SK-N-SH treated with all-trans-retinoic acid at 6 μM for 48 hours (cell line): Measurements from ENCODE around the gene FRMD8.

Experiments used
- ARNTL ChIP-seq: fragments of 450-650 bp; formaldehyde crosslinking; IDR thresholded peaks from 2 replicates; pipeline ENCODE4 v1.5.0; 2020; ENCODE audit warnings: low read depth, mild to moderate bottlenecking, moderate library complexity, borderline replicate concordance
- CSDC2 ChIP-seq: fragments of 250-450 bp; sonication (Bioruptor Pico); IDR thresholded peaks from 2 replicates; pipeline ENCODE4 v1.5.0; 2020; ENCODE audit warnings: mild to moderate bottlenecking, moderate library complexity
- RARB ChIP-seq: fragments of 250-450 bp; sonication (Bioruptor Pico); IDR thresholded peaks from 2 replicates; pipeline ENCODE4 v1.8.0; 2021; ENCODE audit warnings: mild to moderate bottlenecking, moderate library complexity
- ZC3H10 ChIP-seq: fragments of 250-450 bp; sonication (Bioruptor Pico); IDR thresholded peaks from 2 replicates; pipeline ENCODE4 v1.5.1; 2021; ENCODE audit warnings: mild to moderate bottlenecking, moderate library complexity
- ZFP30 ChIP-seq: fragments of 450-650 bp; formaldehyde crosslinking; IDR thresholded peaks from 2 replicates; pipeline ENCODE4 v1.5.0; 2022; ENCODE audit warnings: mild to moderate bottlenecking, moderate library complexity
- ZNF70 ChIP-seq: fragments of 450-650 bp; formaldehyde crosslinking; IDR thresholded peaks from 2 replicates; pipeline ENCODE4 v1.5.0; 2020; ENCODE audit warnings: mild to moderate bottlenecking, moderate library complexity

DNA sequence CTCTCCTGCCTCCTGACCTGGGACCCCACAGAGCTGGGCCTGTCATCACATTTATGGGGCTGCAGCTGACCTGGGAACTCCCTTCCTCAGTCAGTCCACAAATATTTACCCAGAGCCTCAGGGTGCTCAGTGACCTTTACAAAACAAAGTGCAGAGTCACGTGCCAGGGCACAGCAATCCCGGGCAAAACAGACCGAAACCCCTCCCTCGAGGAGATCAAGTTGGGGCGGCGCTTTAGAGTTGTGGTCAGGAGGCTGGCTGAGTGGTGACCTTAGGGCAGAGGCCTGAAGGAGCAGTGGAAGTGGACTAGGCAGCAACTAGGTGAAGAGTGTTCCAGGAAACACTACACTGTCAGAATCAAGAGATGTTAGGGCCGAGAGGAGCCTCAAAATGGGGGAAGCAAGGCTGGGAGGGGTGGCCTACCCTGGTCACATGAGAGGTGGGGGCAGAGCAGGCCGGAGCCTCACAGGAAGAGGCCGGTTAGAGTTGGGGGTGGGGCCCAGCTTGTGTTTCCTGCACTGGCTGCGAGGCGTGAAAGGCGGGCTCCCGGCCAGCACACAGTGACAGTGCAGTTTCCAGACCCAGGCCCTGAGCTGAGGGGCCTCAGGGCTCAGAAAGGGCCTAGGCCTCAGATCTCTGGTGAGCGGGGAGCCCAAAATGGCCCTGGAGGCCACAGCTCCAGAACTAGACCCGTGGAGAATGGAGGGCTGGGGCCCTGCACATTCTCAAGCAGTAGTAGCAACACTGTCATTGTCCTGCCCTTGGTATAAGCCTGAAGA, 32.4 kb downstream of the FRMD8 start:
- TF ChIP-seq ZNF70 (CRISPR knock-in tag) (no peak), CSDC2 (CRISPR knock-in tag) (peak; percentile 26; the same call in 1 of the 2 replicates), ARNTL (CRISPR knock-in tag) (no peak), ZFP30 (CRISPR knock-in tag) (no peak), ZC3H10 (CRISPR knock-in tag) (peak; percentile 42; the same call in 1 of the 2 replicates), RARB (CRISPR knock-in tag) (no peak)
